PC-9 (cell line): Measurements from ENCODE around the gene PRMT5.

ENCODE experiments used
- CTCF ChIP-seq: fragments of 200-600 bp; sonication (generic); conservative IDR thresholded peaks from 2 replicates; pipeline ENCODE4 v1.6.1; 2017; ENCODE audit warnings: mixed run types, antibody characterized with exemption, mild to moderate bottlenecking, moderate library complexity
- EZH2 ChIP-seq: fragments of 200-600 bp; sonication (generic); IDR thresholded peaks from 2 replicates; pipeline ENCODE4 v1.8.0; 2017; ENCODE audit warnings: antibody characterized with exemption, low read depth

DNA sequence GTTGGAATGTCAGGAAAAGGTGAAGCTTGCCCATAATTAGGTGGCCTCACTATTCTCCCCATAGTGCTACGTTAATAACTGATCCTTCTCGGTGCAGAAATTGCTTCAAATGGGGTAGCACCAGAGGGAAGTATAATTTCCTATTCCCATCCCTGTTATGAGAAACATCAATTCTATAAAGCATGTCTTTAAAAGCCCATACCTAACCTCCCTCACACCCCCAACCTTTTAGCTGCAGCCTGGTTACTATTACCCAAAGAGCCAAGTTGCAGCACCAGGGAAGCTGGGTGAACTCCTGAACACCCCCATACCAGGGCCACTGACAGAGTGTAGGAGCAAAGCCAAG, 25.5 kb downstream of the PRMT5 start:
- TF ChIP-seq CTCF (no peak), EZH2 (no peak)
